IPS-15b (cell line): ENCODE measurements around the gene AGAP3.

ENCODE experiments used
- H3K27me3 ChIP-seq: one replicate; pipeline ENCODE4 v1.6.1; 2013; ENCODE audit warnings: low read length; ENCODE audit not compliant: control insufficient read depth, insufficient read depth
- H3K36me3 ChIP-seq: one replicate; pipeline ENCODE4 v1.6.1; 2013; ENCODE audit warnings: low read length; ENCODE audit not compliant: control insufficient read depth, insufficient read depth
- H3K4me1 ChIP-seq: one replicate; pipeline ENCODE4 v1.6.1; 2013; ENCODE audit warnings: mild to moderate bottlenecking, low read length; ENCODE audit not compliant: control insufficient read depth, insufficient read depth
- H3K4me3 ChIP-seq: one replicate; pipeline ENCODE4 v1.5.1; 2013; ENCODE audit warnings: low read depth, low read length
- H3K9ac ChIP-seq: one replicate; pipeline ENCODE4 v1.6.1; 2013; ENCODE audit warnings: low read depth, mild to moderate bottlenecking, low read length
- H3K9me3 ChIP-seq: one replicate; pipeline ENCODE4 v1.6.1; 2013; ENCODE audit warnings: mild to moderate bottlenecking, low read length; ENCODE audit not compliant: control insufficient read depth, insufficient read depth

Gene AGAP3

GRCh38 chr7:151059367-151060112, 26.7 kb upstream of the AGAP3 start, which contains the start of gene SLC4A2:
Gene SLC4A2 (plus strand): TSS chr7:151059589. CDS start chr7:151061988, 2,399 bp downstream.
- Histone ChIP-seq H3K4me3 (peak within 1 kb of the TSS; percentile 74), H3K36me3 (peaks cover 2% of the 10 kb centered on the region), H3K9ac (peak within 1 kb of the TSS; percentile 54), H3K4me1 (peaks cover 3% of the 10 kb centered on the region), H3K9me3 (no peaks in the 10 kb centered on the region), H3K27me3 (peaks cover 19% of the 10 kb centered on the region)

- H3K9me3 ChIP-seq: no peaks in the 10 kb centered on the region
- H3K4me3 ChIP-seq: peak overlapping the region; percentile 74
- peak overlapping the region; percentile 54 for H3K9ac ChIP-seq
- H3K4me1 ChIP-seq: peaks cover 3% of the 10 kb centered on the region
- H3K27me3 ChIP-seq: peaks cover 19% of the 10 kb centered on the region
- peaks cover 3% of the 10 kb centered on the region for H3K36me3 ChIP-seq
These were observed 26.2 kb upstream of the AGAP3 start for GRCh38 chr7:151060113-151060415.

DNA sequence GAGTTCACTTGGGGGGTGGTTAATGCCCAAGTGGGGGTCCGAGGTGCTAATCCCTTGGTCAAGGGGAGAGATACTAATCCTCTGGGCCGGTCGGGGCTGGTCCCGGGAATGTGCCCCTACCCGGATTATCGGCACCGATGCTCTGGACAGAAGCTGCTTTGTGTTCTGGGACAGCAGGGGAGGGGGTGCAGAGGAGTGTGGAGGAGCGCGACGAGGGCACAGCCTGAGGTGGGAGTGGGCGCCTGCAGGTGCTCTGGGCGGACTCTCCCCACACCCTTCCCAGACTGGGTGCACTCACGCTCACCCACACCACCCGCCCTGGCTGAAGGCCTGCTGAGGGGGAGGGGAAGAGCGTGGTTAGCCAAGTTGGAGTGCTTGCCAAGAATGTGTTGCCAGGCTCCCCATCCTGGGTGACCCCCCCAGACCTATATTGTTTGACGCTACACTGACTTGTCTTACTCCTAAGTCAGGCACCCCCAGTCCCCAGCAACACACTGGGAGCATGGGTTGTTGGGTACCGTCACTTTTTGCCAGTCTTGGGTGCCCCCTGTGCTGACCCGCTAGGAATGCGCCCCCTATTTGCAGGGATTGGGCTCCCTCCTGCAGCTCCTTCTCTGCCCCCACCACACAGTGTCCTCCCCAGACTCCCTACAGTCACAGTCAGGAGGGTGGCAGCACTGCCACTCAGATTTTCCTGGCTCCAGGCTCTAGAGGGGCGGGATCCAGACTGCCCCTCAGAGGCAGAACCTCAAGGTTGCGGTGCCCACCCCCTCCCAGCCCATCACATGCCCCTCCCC, 25.7 kb upstream of the AGAP3 start:
- peak overlapping the region; percentile 54 for H3K9ac ChIP-seq
- H3K4me3 ChIP-seq: peak overlapping the region; percentile 74

DNA sequence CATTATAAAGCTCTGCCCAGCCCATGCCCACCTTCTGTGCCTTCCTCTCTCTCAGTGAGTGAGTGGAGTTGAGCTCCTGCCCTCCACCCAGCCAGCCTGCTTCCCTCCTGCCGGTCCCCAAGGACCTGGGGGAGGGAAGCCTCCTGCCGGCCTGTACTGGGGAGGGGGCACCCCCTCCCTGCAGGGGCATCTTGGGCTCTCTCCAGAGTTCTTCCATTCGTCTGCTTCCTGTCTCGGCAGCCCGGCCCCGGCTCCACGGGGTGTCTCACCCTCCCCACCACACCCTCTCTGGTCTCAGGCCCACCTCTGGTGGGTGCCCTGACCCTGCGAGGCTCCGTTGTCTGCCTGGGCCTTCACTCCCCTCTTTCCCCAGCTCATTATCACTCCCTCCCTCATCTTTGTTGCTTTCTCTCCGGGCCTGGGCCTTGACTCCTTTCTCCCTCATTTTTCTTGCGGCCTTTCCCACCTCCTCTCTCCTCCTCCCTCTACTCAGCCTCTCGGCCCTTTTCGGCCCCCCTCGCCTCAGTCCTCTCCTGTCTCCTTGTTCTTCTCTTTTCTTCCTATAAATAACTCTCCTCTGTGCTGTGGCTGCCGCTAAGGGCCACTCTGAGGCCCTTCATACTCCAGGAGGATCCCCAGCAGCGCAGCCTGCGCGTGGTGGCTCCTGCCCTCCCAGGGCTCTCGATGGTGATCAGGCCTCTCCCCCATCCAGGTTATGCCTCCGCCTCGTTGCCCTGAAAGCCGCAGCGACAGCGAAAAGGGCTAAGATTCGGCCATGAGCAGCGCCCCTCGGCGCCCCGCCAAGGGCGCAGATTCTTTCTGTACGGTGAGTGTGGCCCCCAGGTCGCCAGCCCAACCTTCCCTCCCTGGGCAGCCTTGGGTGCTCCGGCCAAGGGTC, 24.8 kb upstream of the AGAP3 start:
- H3K9me3 ChIP-seq: no peaks in the 10 kb centered on the region
- H3K9ac ChIP-seq: no peak overlapping the region
- H3K27me3 ChIP-seq: peaks cover 12% of the 10 kb centered on the region
- H3K4me3 ChIP-seq: peak overlapping the region; percentile 74
- peaks cover 12% of the 10 kb centered on the region for H3K36me3 ChIP-seq
- peaks cover 3% of the 10 kb centered on the region for H3K4me1 ChIP-seq

More for the DNA sequence above, 25.7 kb upstream of the AGAP3 start:
- Histone ChIP-seq H3K4me1 (peaks cover 3% of the 10 kb centered on the region), H3K36me3 (peaks cover 7% of the 10 kb centered on the region), H3K27me3 (peaks cover 17% of the 10 kb centered on the region), H3K9me3 (no peaks in the 10 kb centered on the region)

DNA sequence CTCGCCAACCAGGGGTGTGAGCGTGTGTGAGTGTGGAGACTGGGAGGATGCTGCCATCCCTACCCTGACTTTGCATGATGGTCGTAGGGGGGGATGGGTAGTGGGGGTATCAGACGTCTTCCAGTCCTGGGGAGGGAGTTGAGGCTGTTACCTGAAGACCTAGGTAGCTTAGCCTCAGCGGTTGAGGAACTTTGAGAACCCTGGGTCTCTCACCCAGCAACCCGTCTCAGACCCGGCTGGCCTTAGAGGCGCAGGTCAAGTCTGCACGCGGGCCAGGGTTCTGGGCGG, 24.2 kb upstream of the AGAP3 start:
- peaks cover 17% of the 10 kb centered on the region for H3K36me3 ChIP-seq
- H3K9me3 ChIP-seq: no peaks in the 10 kb centered on the region
- peaks cover 3% of the 10 kb centered on the region for H3K4me1 ChIP-seq
- peak overlapping the region; percentile 40 for H3K4me3 ChIP-seq
- peaks cover 7% of the 10 kb centered on the region for H3K27me3 ChIP-seq
- no peak overlapping the region for H3K9ac ChIP-seq

- H3K27me3 ChIP-seq: peaks cover 6% of the 10 kb centered on the region
- H3K36me3 ChIP-seq: peaks cover 18% of the 10 kb centered on the region
- H3K4me3 ChIP-seq: peak overlapping the region; percentile 69
- H3K9ac ChIP-seq: peak overlapping the region; percentile 37
- H3K9me3 ChIP-seq: no peaks in the 10 kb centered on the region
- peaks cover 3% of the 10 kb centered on the region for H3K4me1 ChIP-seq
These were observed 23.7 kb upstream of the AGAP3 start for GRCh38 chr7:151062399-151063211.

GRCh38 chr7:151063212-151063561, 23.1 kb upstream of the AGAP3 start:
- H3K9ac ChIP-seq: no peak overlapping the region
- H3K27me3 ChIP-seq: peaks cover 6% of the 10 kb centered on the region
- H3K4me1 ChIP-seq: peaks cover 3% of the 10 kb centered on the region
- H3K9me3 ChIP-seq: no peaks in the 10 kb centered on the region
- peak overlapping the region; percentile 42 for H3K4me3 ChIP-seq
- H3K36me3 ChIP-seq: peaks cover 22% of the 10 kb centered on the region

DNA sequence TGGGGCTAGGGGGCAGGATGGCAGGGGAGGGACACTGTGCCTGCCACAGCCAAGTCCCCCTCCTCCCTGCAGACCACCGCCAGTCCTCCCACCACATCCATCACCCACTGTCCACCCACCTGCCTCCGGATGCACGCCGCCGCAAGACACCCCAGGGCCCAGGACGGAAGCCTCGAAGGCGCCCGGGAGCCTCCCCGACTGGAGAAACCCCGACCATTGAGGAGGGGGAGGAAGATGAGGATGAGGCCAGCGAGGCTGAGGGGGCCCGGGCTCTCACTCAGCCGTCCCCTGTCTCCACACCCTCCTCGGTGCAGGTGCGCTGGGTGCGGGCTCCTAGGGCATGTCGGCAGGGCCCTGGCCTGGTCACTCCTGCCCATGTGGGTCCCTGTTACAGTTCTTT, 21.8 kb upstream of the AGAP3 start:
- no peaks in the 10 kb centered on the region for H3K9me3 ChIP-seq
- H3K4me1 ChIP-seq: peaks cover 3% of the 10 kb centered on the region
- no peak overlapping the region for H3K4me3 ChIP-seq
- H3K36me3 ChIP-seq: peaks cover 25% of the 10 kb centered on the region
- H3K27me3 ChIP-seq: peaks cover 4% of the 10 kb centered on the region
- no peak overlapping the region for H3K9ac ChIP-seq

DNA sequence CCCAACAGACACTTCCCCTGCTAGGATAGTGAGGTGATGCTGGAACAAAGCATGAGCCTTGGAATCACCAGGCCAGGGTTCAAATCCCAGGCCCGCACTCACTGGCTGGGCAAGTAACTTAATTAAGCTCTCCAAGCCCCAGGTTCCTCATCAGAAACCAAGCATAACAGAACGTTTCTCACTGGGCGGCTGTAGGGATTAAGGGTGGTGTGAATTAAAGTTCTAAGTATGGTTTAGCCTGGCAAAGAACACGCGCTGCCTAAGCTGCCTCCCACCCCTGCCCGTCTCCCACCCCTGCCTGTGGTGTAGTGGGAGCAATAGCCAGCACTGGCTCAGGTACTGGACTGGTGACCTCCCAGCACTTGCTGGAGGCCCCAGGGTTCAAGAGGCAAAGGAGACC, 21.3 kb upstream of the AGAP3 start:
- Histone ChIP-seq H3K9ac (no peak overlapping the region), H3K9me3 (no peaks in the 10 kb centered on the region), H3K27me3 (peaks cover 4% of the 10 kb centered on the region), H3K4me3 (no peak overlapping the region), H3K4me1 (peaks cover 3% of the 10 kb centered on the region), H3K36me3 (peaks cover 30% of the 10 kb centered on the region)

DNA sequence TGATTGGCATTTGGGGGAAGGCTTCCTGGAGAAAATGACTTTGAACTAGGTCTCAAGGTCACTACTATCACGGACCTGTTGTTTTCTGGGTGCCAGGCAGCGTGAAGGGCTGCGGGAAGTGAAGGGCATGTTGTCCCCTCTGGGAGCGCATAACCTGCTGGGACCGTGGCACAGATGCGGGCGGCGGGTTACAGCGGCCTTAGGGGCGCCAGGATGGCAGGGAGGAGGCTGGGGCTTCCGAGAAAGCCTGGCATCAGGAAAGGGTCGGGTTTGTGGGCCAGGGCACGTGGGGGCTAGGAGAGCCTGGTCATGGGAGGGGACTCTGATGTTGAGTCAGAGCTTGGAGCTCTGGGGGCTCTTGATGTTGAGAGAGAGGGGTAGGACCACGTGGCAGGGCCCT, 20.8 kb upstream of the AGAP3 start:
- Histone ChIP-seq H3K36me3 (peaks cover 35% of the 10 kb centered on the region), H3K4me3 (no peak overlapping the region), H3K27me3 (peaks cover 4% of the 10 kb centered on the region), H3K4me1 (peaks cover 3% of the 10 kb centered on the region), H3K9me3 (no peaks in the 10 kb centered on the region), H3K9ac (no peak overlapping the region)
